ENCODE measurements around the gene FOXP1.

Gene FOXP1

GRCh38 chr3:71225951-71226564 lies 357.5 kb downstream of the FOXP1 start:
- DNase-seq = no peak

DNA sequence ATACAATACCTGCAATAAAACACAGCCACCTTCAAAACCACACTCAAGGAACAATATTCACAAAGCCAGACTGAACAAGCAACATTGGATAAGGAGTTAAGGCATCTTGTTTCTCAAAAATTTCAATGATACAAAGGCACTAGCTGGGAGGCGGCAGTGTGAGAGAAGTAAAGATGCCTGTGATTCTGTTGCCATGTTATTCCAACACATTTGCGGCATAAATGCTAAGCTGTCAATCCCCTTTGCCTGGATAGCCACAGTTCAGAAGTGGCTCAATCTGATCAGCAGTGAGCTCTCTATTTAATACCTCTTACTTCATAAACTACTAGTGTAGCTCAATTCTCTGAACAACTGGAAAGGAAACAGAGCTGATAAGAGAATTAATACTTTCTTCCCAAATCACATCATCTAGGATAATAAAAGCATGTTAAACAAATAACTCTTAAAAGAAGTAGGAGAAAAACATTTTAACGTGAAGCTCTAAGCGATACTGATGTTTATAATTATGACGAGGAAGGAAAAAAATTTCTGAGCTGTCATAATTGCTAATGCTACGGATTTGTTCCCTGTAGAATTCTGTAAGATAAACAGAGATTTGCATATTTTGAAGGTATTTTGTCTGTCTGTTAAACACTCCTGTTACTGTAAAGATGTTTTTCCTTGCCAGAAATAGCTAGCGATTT lies 358.4 kb downstream of the FOXP1 start:
- DNase-seq = no peak

DNA sequence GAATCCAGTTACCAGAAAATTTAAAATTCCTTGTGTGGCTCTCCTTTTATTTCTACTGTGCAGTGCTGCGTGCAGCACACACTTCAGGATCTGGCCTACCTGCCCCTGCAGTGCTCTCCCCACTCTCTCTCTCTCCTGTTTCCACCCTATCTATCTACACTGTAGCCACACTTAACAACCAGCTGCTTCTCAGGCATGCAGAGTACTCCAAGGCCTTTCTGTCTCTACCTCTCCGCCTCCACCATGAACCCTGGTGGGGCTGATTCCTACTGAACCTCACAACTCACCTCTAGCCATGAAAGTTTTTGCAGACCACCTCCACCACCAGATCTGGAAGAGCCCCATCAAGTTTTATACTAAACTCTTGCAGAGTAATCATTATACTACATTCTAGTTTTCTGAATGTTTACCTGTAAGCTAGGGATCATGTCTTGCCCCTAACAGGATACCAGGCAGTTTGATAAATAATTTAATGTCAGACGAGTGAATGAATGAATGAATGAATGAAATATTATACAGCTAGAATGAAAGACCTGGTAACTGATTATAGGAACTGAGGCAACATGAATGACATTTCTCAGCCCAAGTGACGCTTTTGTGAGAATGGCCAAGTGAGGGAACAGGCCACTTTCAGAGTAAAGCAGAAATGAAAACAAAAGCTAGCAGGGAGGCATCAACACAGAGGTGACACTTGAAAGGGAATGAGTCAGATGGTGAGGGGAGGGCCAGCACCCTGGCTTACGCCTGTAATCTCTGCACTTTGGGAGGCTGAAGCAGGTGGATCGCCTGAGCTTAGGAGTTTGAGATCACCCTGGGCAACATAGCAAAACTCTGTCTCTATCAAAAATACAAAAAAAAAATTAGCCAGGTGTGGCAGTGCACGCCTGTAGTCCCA lies 363.5 kb downstream of the FOXP1 start:
- DNase-seq = no peak

DNA sequence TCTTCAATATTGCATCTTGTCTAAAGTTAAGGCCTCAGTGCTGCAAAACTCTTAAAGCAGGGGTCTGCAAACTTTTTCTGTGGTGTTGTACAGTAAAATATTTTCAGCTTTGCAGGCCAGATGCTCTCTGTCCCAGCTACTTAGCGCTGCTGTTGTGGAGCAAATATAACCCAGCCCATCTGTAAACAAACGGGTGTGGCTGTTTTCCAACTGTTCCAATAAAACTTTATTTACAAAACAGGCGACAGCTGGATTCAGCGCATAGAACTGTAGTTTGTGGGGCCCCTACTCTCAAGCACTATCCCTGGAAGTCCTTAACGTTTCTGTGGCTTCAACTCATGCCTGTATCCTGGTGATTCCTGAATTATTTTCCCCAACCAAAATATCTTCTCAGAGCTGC lies 365.0 kb downstream of the FOXP1 start:
- DNase-seq = no peak

GRCh38 chr3:71217640-71218222 lies 365.8 kb downstream of the FOXP1 start:
- no peak for DNase-seq

GRCh38 chr3:71215351-71215750 lies 368.2 kb downstream of the FOXP1 start:
- no peak for DNase-seq

GRCh38 chr3:71214797-71215196 lies 368.7 kb downstream of the FOXP1 start:
- DNase-seq = no peak

- no peak for DNase-seq
Observed at GRCh38 chr3:71214016-71214415, 369.5 kb downstream of the FOXP1 start.

DNA sequence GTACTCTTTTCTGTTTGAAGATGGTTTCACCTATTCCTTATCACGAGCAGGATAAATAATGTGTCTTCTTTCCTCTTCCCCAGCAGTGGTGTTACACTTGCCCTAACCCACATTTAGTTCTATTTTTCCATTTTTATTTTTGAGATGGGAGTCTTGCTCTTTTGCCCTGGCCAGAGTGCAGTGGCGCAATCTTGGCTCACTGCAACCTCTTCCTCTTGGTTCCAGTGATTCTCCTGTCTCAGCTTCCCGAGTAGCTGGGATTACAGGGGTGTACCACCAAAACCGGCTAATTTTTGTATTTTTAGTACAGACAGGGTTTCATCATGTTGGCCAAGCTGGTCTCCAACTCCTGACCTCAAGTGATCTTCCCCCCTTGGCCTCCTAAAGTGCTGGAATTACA lies 372.4 kb downstream of the FOXP1 start:
- DNase-seq = no peak

GRCh38 chr3:71210257-71211007 lies 373.1 kb downstream of the FOXP1 start:
- no peak for DNase-seq

- DNase-seq = peak; percentile 81
Observed at GRCh38 chr3:71208211-71209095, 375.1 kb downstream of the FOXP1 start.

- no peak for DNase-seq
Observed at GRCh38 chr3:71207632-71208031, 375.9 kb downstream of the FOXP1 start.

- no peak for DNase-seq
Observed at GRCh38 chr3:71206305-71207165, 377.0 kb downstream of the FOXP1 start.

- DNase-seq = no peak
Observed at GRCh38 chr3:71203727-71204488, 379.6 kb downstream of the FOXP1 start.

DNA sequence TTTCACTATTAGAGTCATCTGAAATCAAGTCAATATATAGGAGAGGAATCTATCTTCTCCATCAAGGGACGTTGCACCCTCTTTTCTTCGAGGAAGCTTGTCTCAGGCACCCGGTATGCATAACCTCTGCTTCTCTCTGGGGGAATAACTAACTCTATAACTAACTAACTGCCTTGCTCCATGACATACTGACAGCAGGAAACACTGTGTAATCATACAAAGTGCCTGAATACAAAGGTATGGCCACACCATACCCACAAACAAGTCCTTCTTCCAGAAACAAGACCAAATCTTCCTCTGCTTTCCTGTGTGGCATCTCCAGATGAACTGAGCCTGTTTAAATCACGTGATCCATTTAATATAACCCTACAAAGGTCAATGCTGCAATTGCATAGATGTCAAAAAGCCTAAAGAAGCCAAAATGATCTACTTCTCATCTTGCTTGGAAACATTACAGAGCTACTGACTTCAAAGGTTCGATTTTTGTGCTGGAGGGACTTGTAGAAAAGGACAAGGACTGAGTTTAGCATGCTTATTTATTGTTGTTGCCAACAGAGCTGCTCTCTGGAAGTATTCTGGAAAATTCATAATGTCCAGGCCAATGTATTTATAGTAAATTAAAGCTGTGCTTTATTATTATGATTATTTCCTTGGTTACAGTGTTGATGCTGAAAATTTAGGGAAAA lies 380.5 kb downstream of the FOXP1 start:
- DNase-seq = no peak

GRCh38 chr3:71201939-71202338 lies 381.6 kb downstream of the FOXP1 start:
- no peak for DNase-seq

GRCh38 chr3:71197841-71198565 lies 385.5 kb downstream of the FOXP1 start:
- DNase-seq = no peak

GRCh38 chr3:71195492-71195891 lies 388.0 kb downstream of the FOXP1 start:
- DNase-seq = no peak

DNA sequence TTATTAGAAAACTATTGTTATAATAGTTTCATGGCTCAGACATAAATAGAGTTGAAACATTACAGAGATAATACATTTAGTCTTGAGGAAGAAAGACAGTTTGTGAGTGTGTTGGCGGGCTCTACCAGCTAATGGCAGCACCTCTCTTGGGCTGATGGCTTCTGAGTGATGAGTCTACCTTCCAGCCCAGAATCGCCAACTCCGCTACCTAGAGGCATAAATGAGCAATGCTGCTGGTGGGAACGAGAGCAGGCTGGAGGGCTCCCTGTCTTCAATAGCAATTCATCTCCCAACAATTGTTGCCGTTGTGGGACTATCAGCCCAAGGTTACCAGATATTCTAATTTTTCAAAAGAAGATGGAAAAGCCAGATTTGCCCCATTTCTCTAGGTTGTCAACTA lies 388.7 kb downstream of the FOXP1 start:
- no peak for DNase-seq

All from NCI-H774 (cell line).